Activated naive CD4-positive, alpha-beta T cell treated with anti-CD3 and anti-CD28 coated beads for 36 hours (primary cell): ENCODE data around the gene CNPY2. TPM values are rescaled to one million over a fixed set of nuclear protein-coding genes. Genes with fewer than 3 reads are reported as not detected.
A peak's percentile ranks its signal among the peaks of the same experiment; 100 is the strongest.
"Not testable (repeated sequence)": the region's sequence is repeated elsewhere in the genome, so short reads cannot be mapped to it uniquely, and the experiment has no call there.

Experiments used
- CTCF ChIA-PET: fragments of 350-600 bp; sonication (Branson Sonifier 250); formaldehyde crosslinking; loops from one replicate; lab custom pipeline; 2021; ENCODE audit warnings: antibody characterized with exemption; lab: Charles Lee
- DNase-seq: peaks from one replicate; pipeline ENCODE4 v3.0.0-alpha.2; 2020
- H3K27ac Mint-ChIP-seq: one replicate; pipeline ENCODE4 v1.8.0; 2021; ENCODE audit warnings: mild to moderate bottlenecking, mixed read lengths
- H3K27me3 Mint-ChIP-seq: one replicate; pipeline ENCODE4 v1.8.0; 2021; ENCODE audit warnings: low read depth, mixed read lengths
- H3K36me3 Mint-ChIP-seq: one replicate; pipeline ENCODE4 v1.8.0; 2021; ENCODE audit warnings: low read depth, mixed read lengths
- H3K4me1 Mint-ChIP-seq: one replicate; pipeline ENCODE4 v1.8.0; 2021; ENCODE audit warnings: low read depth, mixed read lengths
- H3K4me3 Mint-ChIP-seq: one replicate; pipeline ENCODE4 v1.8.0; 2021; ENCODE audit warnings: mild to moderate bottlenecking, moderate library complexity, mixed read lengths
- H3K9me3 Mint-ChIP-seq: one replicate; pipeline ENCODE4 v1.8.0; 2021; ENCODE audit warnings: mixed read lengths
- intact Hi-C: fragments of 100-400 bp; cut with micrococcal nuclease; formaldehyde crosslinking; loops from one replicate; pipeline ENCODE4 v1.15.1; 2023
- total RNA-seq, 2 experiments: library from RNA; stranded (reverse); gene quantifications; one replicate each; pipeline ENCODE4 v1.2.3, GENCODE V29; 2021

Gene CNPY2
- total RNA-seq, 2 experiments from 2014 or later = 47.5 to 57.3 TPM

DNA sequence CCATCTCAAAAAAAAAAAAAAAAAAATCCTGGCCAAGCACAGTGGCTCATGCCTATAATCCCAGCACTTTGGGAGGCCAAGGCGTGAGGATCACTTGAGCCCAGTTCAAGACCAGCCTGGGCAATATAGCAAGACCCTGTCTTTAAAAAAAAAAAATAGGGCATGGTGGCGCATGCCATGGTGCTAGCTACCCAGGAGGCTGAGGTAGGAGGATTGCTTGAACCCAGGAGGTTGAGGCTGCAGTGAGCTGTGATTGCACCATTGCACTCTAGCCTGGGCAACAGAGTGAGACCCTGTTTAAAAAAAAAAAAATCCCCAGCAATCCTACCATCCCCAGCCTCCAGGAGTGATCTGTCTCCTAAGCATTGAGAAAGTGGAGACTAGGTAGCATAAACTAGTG is 26.5 kb upstream of the CNPY2 start:
- H3K4me3 Mint-ChIP-seq, intact Hi-C loops, H3K27ac Mint-ChIP-seq, H3K27me3 Mint-ChIP-seq, H3K9me3 Mint-ChIP-seq, DNase-seq: not testable (repeated sequence)
- H3K4me1 Mint-ChIP-seq = peaks cover 39% of the 10 kb centered on the region
- CTCF ChIA-PET = interaction anchor here (1.6 kb wide), 1 partner anchor 13 kb away, joined by 3 read pairs; no protein-coding TSS in a partner anchor
- H3K36me3 Mint-ChIP-seq = peaks cover 35% of the 10 kb centered on the region

GRCh38 chr12:56341616-56342015 is 25.8 kb upstream of the CNPY2 start:
- H3K36me3 Mint-ChIP-seq = peaks cover 30% of the 10 kb centered on the region
- no peaks in the 10 kb centered on the region for H3K9me3 Mint-ChIP-seq
- intact Hi-C loops = no loop called here
- H3K27ac Mint-ChIP-seq = no peak overlapping the region
- peaks cover 45% of the 10 kb centered on the region for H3K4me1 Mint-ChIP-seq
- CTCF ChIA-PET = interaction anchor here (0.7 to 1.6 kb wide), 3 partner anchors 10 to 295 kb away, joined by 3 read pairs; no protein-coding TSS in a partner anchor
- no peak for DNase-seq
- no peak overlapping the region for H3K4me3 Mint-ChIP-seq
- no peaks in the 10 kb centered on the region for H3K27me3 Mint-ChIP-seq

- Mint-ChIP-seq H3K4me3 (peak overlapping the region; percentile 84), H3K27me3 (no peaks in the 10 kb centered on the region), H3K4me1 (peaks cover 52% of the 10 kb centered on the region), H3K9me3 (no peaks in the 10 kb centered on the region), H3K27ac (peak overlapping the region; percentile 99), H3K36me3 (peaks cover 17% of the 10 kb centered on the region)
- peak; percentile 13 for DNase-seq
- CTCF ChIA-PET = interaction anchor here (1.4 to 2.3 kb wide), 4 partner anchors 12 to 125 kb away, joined by 3 to 11 read pairs (median 6); partner anchors contain the start of gene STAT2
- intact Hi-C loops = loop anchor here (2.0 to 10.0 kb wide), 11 partner anchors 48 to 1927 kb away; partner anchors contain the start of genes DDIT3, DNAJC14, MBD6 and NABP2
Observed at GRCh38 chr12:56339158-56339422, 23.3 kb upstream of the CNPY2 start.

DNA sequence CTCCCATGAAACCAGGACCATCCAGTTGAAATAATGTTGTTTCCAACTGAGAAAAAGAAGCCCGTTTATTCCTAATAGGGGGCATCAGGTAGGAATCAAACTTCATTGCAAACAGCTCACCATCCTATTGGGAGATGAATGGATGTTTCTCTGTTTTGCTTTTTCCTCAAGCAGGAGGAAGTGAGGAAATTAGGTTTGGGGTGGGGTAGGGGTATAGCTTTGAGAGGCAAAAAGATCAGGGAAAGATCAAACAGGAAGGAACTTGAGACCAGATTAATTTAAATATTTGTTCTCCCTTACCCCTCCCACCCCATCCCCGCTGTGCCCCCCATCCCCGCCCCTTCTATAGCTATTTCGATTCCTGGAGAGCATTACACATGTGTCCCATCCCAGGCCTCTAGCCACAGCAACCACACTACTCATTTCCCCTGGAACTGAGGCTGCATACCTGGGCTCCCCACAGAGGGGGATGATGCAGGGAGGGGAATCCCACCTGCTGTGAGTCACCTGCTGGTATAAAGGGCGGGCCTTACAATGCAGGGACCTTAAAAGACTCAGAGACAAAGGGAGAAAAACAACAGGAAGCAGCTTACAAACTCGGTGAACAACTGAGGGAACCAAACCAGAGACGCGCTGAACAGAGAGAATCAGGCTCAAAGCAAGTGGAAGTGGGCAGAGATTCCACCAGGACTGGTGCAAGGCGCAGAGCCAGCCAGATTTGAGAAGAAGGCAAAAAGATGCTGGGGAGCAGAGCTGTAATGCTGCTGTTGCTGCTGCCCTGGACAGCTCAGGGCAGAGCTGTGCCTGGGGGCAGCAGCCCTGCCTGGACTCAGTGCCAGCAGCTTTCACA is 22.7 kb upstream of the CNPY2 start, which contains the start of gene IL23A:
TSS of gene IL23A (plus strand) at position 577 of the 850 bp plus-strand sequence. CDS start at position 738, 161 bp downstream.
- Mint-ChIP-seq H3K4me1 (peaks cover 52% of the 10 kb centered on the region), H3K27me3 (no peaks in the 10 kb centered on the region), H3K9me3 (no peaks in the 10 kb centered on the region), H3K4me3 (peak within 1 kb of the TSS; percentile 84), H3K27ac (peak within 1 kb of the TSS; percentile 99), H3K36me3 (peaks cover 11% of the 10 kb centered on the region)
- intact Hi-C loops = loop anchor here (1.0 to 10.0 kb wide), 18 partner anchors 22 to 1926 kb away; partner anchors contain the start of genes CS, DDIT3, DNAJC14 and MBD6
- peak; percentile 97 for DNase-seq
- CTCF ChIA-PET = interaction anchor here (0.6 to 2.3 kb wide), 9 partner anchors 13 to 221 kb away, joined by 3 to 11 read pairs (median 4); partner anchors contain the start of genes CNPY2, STAT2 and ZC3H10

DNA sequence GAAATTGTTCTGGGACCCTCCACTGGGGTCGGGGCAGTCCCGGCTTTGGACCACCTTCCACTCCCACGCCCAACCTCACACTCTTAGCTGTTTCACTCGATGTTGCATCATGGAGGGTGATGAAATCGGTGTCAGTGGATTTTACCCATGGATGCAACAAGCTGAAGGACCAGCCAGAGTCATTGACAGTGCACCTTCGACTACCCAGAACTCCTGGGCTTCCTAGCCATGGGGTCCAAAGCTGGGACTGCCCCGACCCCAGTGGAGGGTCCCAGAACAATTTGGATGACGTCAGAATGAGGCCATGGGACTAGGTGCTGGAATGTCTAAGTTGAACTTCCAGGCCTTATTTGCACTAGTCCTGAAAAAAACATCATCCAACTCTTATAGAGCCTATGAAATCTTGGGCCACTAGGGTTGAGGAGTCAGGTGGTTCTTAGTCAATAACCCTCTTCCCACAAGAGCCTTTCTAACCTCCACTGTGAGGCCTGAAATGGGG is 22.0 kb upstream of the CNPY2 start:
- Mint-ChIP-seq H3K4me3 (peak overlapping the region; percentile 49), H3K4me1 (peaks cover 58% of the 10 kb centered on the region), H3K27ac (peak overlapping the region; percentile 99), H3K36me3 (peaks cover 6% of the 10 kb centered on the region), H3K9me3 (no peaks in the 10 kb centered on the region), H3K27me3 (no peaks in the 10 kb centered on the region)
- intact Hi-C loops = loop anchor here (1.0 to 10.0 kb wide), 18 partner anchors 22 to 1926 kb away; partner anchors contain the start of genes CS, DDIT3, DNAJC14 and MBD6
- DNase-seq = peak; percentile 13
- CTCF ChIA-PET = interaction anchor here (0.7 to 2.3 kb wide), 10 partner anchors 9 to 220 kb away, joined by 3 to 9 read pairs (median 4); partner anchors contain the start of genes CNPY2, STAT2 and ZC3H10

DNA sequence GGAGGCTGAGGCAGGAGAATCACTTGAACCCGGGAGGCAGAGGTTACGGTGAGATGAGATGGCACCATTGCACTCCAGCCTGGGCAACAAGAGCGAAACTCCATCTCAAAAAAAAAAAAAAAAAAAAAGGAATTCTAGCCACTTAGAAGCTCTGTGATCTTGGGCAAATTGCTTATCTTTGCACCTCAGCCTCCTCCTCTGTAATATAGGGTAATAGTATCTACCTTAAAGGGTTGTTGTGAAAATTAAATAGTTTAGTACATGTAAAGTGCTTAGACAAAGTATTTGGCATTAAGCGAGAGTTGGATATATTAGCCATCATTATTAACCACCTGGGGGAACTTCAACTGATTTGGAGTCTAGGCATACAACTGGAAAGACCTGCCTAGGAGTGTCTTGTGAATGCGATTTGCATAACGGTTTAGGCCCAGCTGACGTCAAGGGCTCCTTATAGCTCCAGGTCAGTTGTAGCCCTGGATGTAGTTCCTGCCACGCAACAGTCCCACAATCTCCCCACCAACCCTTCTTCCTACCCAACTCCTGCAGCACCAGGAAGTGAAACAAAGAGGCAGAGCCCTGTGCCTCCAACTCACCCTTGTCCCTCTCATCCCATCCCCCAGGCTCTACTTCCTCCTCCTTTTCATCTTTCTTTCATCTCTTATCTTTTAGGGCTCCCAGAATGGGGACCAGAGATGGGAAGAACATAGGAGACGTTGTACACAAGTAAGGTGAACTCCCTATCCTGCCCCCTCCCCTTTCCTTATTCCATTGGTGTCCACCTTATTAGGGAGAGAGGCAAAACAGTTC is 20.8 kb upstream of the CNPY2 start:
- Mint-ChIP-seq H3K36me3 (peaks cover 6% of the 10 kb centered on the region), H3K9me3 (no peaks in the 10 kb centered on the region), H3K4me1 (peaks cover 64% of the 10 kb centered on the region), H3K27ac (peak overlapping the region; percentile 80), H3K4me3 (peak overlapping the region; percentile 32), H3K27me3 (no peaks in the 10 kb centered on the region)
- CTCF ChIA-PET = interaction anchor here (0.6 to 2.1 kb wide), 5 partner anchors 18 to 237 kb away, joined by 4 to 9 read pairs (median 5); partner anchors contain the start of genes CNPY2 and STAT2
- intact Hi-C loops = loop anchor here (5.0 to 10.0 kb wide), 8 partner anchors 301 to 1924 kb away; partner anchors contain the start of genes DDIT3, DNAJC14, MBD6 and NEMP1
- no peak for DNase-seq

DNA sequence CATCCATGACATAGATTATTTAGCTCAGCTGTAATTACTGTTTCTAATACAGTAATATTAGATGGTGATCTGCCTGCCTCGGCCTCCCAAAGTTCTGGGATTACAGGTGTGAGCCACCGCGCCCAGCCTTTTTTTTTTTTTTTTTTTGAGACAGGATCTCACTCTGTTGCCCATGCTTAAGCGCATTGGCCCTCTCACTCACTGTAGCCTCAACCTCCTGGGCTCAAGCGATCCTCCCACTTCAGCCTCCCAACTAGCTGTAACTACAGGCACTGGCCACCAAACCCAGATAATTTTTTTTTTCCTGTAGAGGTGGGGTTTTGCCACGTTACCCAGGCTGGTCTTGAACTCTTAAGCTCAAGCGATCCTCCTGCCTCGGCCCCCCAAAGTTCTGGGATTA is 19.7 kb upstream of the CNPY2 start:
- not testable (repeated sequence) for H3K27me3 Mint-ChIP-seq, DNase-seq, H3K9me3 Mint-ChIP-seq, H3K27ac Mint-ChIP-seq, H3K36me3 Mint-ChIP-seq, H3K4me3 Mint-ChIP-seq
- intact Hi-C loops = loop anchor here (5.0 to 10.0 kb wide), 8 partner anchors 302 to 1923 kb away; partner anchors contain the start of genes DDIT3, DNAJC14, MBD6 and NEMP1
- H3K4me1 Mint-ChIP-seq = peaks cover 60% of the 10 kb centered on the region
- CTCF ChIA-PET = interaction anchor here (0.8 to 4.2 kb wide), 4 partner anchors 8 to 113 kb away, joined by 5 to 18 read pairs (median 5); partner anchors contain the start of gene STAT2

GRCh38 chr12:56334490-56334793 is 18.7 kb upstream of the CNPY2 start:
- Mint-ChIP-seq H3K27me3 (no peaks in the 10 kb centered on the region), H3K36me3 (peaks cover 9% of the 10 kb centered on the region), H3K27ac (peak overlapping the region; percentile 100), H3K4me1 (peaks cover 49% of the 10 kb centered on the region), H3K4me3 (peak overlapping the region; percentile 97), H3K9me3 (no peaks in the 10 kb centered on the region)
- DNase-seq = no peak
- CTCF ChIA-PET = interaction anchor here (0.6 to 4.2 kb wide), 4 partner anchors 9 to 50 kb away, joined by 3 to 18 read pairs (median 4); partner anchors contain the start of genes CNPY2 and STAT2
- intact Hi-C loops = loop anchor here (1.0 to 10.0 kb wide), 13 partner anchors 18 to 1350 kb away; partner anchors contain the start of genes CS, DDIT3, MBD6 and NEMP1

DNA sequence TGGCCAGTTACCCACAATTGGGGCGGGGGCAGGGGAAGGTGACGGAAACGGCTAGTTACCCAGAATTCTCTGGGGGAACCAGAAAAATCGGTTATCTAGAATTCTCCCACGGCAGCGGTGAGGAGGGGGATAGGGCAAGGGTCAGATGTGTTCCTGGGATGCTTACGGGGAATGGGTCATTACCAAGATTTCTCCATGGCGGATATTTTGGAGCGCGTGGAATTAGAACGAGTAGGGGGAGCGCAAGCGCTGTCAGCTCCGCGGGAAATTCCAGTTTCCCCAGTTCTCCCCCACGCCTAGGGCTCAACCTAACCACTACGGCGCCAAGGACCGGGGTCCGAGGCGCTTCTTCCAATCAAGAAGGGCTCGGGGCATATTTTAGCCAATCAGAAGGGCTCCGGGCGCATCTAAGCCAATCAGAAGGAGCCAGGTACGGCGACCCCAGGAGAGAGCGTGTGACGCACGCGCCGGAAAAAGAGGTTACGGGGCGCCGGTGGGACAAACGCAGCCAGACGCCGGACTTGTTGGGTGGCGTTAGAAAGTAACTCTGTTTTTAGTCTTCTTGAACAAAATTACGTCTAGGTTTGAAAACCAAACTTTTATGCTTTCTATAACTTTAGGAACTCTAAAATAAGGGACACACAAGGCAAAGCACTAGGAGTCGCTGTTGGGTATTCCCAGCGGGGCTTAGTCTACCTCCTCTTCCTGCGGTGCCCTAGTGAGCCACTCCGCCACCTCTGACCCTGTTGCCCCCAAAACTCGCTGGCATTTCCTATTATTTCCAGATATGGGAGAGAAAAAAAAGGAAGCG is 18.1 kb upstream of the CNPY2 start, which contains the start of gene PAN2:
TSS of gene PAN2 (minus strand) at position 322 of the 811 bp plus-strand sequence. CDS start 906 bp downstream, outside the sequence.
- peak within 1 kb of the TSS; percentile 100 for H3K27ac Mint-ChIP-seq
- peak within 1 kb of the TSS; percentile 97 for H3K4me3 Mint-ChIP-seq
- CTCF ChIA-PET = interaction anchor here (0.5 to 4.2 kb wide), 9 partner anchors 10 to 248 kb away, joined by 3 to 18 read pairs (median 4); partner anchors contain the start of genes CNPY2 and STAT2
- DNase-seq = peak; percentile 98
- no peaks in the 10 kb centered on the region for H3K27me3 Mint-ChIP-seq
- H3K4me1 Mint-ChIP-seq = peaks cover 44% of the 10 kb centered on the region
- no peaks in the 10 kb centered on the region for H3K9me3 Mint-ChIP-seq
- intact Hi-C loops = loop anchor here (1.0 to 10.0 kb wide), 15 partner anchors 13 to 1349 kb away; partner anchors contain the start of genes CS, DDIT3, MBD6 and NEMP1
- H3K36me3 Mint-ChIP-seq = peaks cover 6% of the 10 kb centered on the region

DNA sequence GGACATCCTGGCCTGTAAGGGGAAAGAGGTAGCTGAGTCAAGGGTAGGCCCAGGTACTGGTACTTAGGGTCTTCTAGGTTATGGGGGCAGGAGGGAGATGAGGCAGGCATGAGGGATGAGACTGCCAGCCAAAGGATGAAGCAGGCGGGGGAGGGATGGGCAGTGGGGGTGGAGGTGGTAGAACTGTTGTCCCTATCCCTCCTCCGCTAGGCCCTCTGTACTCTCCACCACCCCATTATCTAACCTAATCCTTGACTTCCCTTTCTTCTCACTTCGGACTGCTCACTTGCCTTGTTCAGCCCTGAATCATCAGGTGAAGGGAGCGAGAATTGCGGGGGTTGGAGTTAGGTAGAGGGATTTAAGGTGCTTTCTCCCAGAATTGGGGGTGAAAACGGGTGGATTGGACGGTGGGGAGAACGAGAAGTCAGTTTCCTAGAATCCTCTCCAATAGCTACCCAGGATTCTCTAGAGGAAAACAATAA is 17.4 kb upstream of the CNPY2 start:
- CTCF ChIA-PET = interaction anchor here (0.5 to 4.2 kb wide), 5 partner anchors 12 to 143 kb away, joined by 3 to 18 read pairs (median 5); partner anchors contain the start of gene STAT2
- peak overlapping the region; percentile 97 for H3K4me3 Mint-ChIP-seq
- peak overlapping the region; percentile 100 for H3K27ac Mint-ChIP-seq
- no peak for DNase-seq
- peaks cover 4% of the 10 kb centered on the region for H3K36me3 Mint-ChIP-seq
- H3K27me3 Mint-ChIP-seq = no peaks in the 10 kb centered on the region
- no peaks in the 10 kb centered on the region for H3K9me3 Mint-ChIP-seq
- H3K4me1 Mint-ChIP-seq = peaks cover 37% of the 10 kb centered on the region
- intact Hi-C loops = loop anchor here (1.0 to 10.0 kb wide), 6 partner anchors 12 to 1348 kb away; partner anchors contain the start of genes DDIT3, MBD6, NEMP1 and RAB5B
